Measurements from ENCODE around the gene DLG5. TPM values are rescaled to one million over a fixed set of nuclear protein-coding genes. Genes with fewer than 3 reads are reported as not detected.
"Not testable (repeated sequence)": the region's sequence is repeated elsewhere in the genome, so short reads cannot be mapped to it uniquely, and the experiment has no call there.

Gene DLG5
- total and polyA plus RNA-seq, 11 donors: 5.2 to 27.1 (median 12.8) TPM

GRCh38 chr10:77780180-77780579 lies 146.4 kb downstream of the DLG5 start:
- H3K27ac ChIP-seq: no peak overlapping the region
- WGBS, 4 donors: 97 to 98% (median 98%) methylated on average over 8 to 9 of the region's 9 CpGs
- DNase-seq: no peak
- TF ChIP-seq CTCF (IDR thresholded peaks at IDR 0.05): no peak
- TF ChIP-seq POLR2A (IDR thresholded peaks at IDR 0.05): no peak
- H3K4me1 ChIP-seq: no peaks in the 10 kb centered on the region
- H3K9me3 ChIP-seq: peaks cover 0 to 18% (median 11%) of the 10 kb centered on the region in 12 donors
- peaks cover 0 to 20% (median 8%) of the 10 kb centered on the region in 9 donors for H3K36me3 ChIP-seq
- intact Hi-C loops (cut with DNase I): no loop called here
- no peak overlapping the region for H3K4me3 ChIP-seq
- no peak for ATAC-seq
- no peaks in the 10 kb centered on the region for H3K27me3 ChIP-seq

- TF ChIP-seq CTCF (IDR thresholded peaks at IDR 0.05) (no peak), POLR2A (IDR thresholded peaks at IDR 0.05) (no peak)
- Histone ChIP-seq H3K4me3 (no peak overlapping the region), H3K36me3 (peaks cover 0 to 6% (median 0%) of the 10 kb centered on the region in 9 donors), H3K4me1 (no peaks in the 10 kb centered on the region), H3K9me3 (peaks cover 0 to 18% (median 11%) of the 10 kb centered on the region in 12 donors), H3K27me3 (no peaks in the 10 kb centered on the region), H3K27ac (no peak overlapping the region)
- intact Hi-C loops (cut with DNase I): no loop called here
- 84 to 96% (median 90%) methylated on average over 5 of the region's 5 CpGs for WGBS, 4 donors
- DNase-seq: no peak
- ATAC-seq: no peak
Measured at GRCh38 chr10:77776487-77776886, 150.1 kb downstream of the DLG5 start.

- ATAC-seq: no peak
- no peak for DNase-seq
- Histone ChIP-seq H3K27ac (no peak overlapping the region), H3K4me3 (no peak overlapping the region), H3K36me3 (no peaks in the 10 kb centered on the region), H3K9me3 (peaks cover 0 to 18% (median 11%) of the 10 kb centered on the region in 12 donors), H3K27me3 (no peaks in the 10 kb centered on the region), H3K4me1 (no peaks in the 10 kb centered on the region)
- intact Hi-C loops (cut with DNase I): no loop called here
- TF ChIP-seq CTCF (IDR thresholded peaks at IDR 0.05): no peak
- TF ChIP-seq POLR2A (IDR thresholded peaks at IDR 0.05): no peak
- WGBS, 4 donors: 40 to 79% (median 59%) methylated on average over 1 of the region's 1 CpG
Measured at GRCh38 chr10:77774940-77775391, 151.6 kb downstream of the DLG5 start.

- H3K4me3 ChIP-seq: no peak overlapping the region
- DNase-seq (no peak), ATAC-seq (no peak)
- 85 to 92% (median 87%) methylated on average over 12 of the region's 12 CpGs for WGBS, 4 donors
- intact Hi-C loops (cut with DNase I): no loop called here
- no peaks in the 10 kb centered on the region for H3K27me3 ChIP-seq
- H3K36me3 ChIP-seq: no peaks in the 10 kb centered on the region
- peaks cover 0 to 18% (median 11%) of the 10 kb centered on the region in 12 donors for H3K9me3 ChIP-seq
- no peak overlapping the region for H3K27ac ChIP-seq
- TF ChIP-seq POLR2A (IDR thresholded peaks at IDR 0.05) (no peak), CTCF (IDR thresholded peaks at IDR 0.05) (no peak)
- H3K4me1 ChIP-seq: no peaks in the 10 kb centered on the region
Measured at GRCh38 chr10:77773631-77774426, 152.7 kb downstream of the DLG5 start.

GRCh38 chr10:77772852-77773600 lies 153.5 kb downstream of the DLG5 start:
- H3K4me1 ChIP-seq; H3K27ac ChIP-seq; H3K4me3 ChIP-seq; H3K36me3 ChIP-seq; intact Hi-C loops (cut with DNase I); DNase-seq; ATAC-seq; H3K27me3 ChIP-seq: not testable (repeated sequence)
- WGBS, 4 donors: 66 to 75% (median 72%) methylated on average over 17 of the region's 17 CpGs
- peaks cover 0 to 18% (median 11%) of the 10 kb centered on the region in 12 donors for H3K9me3 ChIP-seq

All from heart left ventricle (tissue), 16 donors.